DND-41 (cell line): ENCODE results near the gene ADAMTSL3.

Source experiments
- CTCF ChIP-seq: IDR thresholded peaks from 2 replicates; pipeline ENCODE4 v1.5.1; 2012; ENCODE audit warnings: borderline replicate concordance, low read length, moderate library complexity, mild to moderate bottlenecking; ENCODE audit not compliant: poor library complexity, severe bottlenecking; ENCODE audit errors: extremely low read depth
- EZH2 ChIP-seq: IDR thresholded peaks from 3 replicates; pipeline ENCODE4 v1.6.1; 2012; ENCODE audit warnings: borderline replicate concordance, low read depth, mild to moderate bottlenecking, moderate library complexity, low read length, inconsistent platforms; ENCODE audit not compliant: severe bottlenecking

GRCh38 chr15:83866692-83867091, 212.8 kb downstream of the ADAMTSL3 start:
- no peak for TF ChIP-seq CTCF
- no peak for TF ChIP-seq EZH2
